Endothelial cell of umbilical vein (primary cell): ENCODE measurements around the gene MYMX. TPM values are rescaled to one million over a fixed set of nuclear protein-coding genes. Genes with fewer than 3 reads are reported as not detected.

ENCODE experiments used
- BruUV-seq: library from RNA; stranded (reverse); fragments of 400-500 nt; replicated peaks from 2 replicates; lab custom pipeline; 2021; lab: Mats Ljungman, UMichigan
- CTCF ChIA-PET: fragments of 300-600, 350-600 bp; sonication (Branson Sonifier 250); formaldehyde crosslinking; loops from one replicate; lab custom pipeline; 2021; ENCODE audit warnings: antibody characterized with exemption, inconsistent platforms; lab: Charles Lee
- POLR2A ChIA-PET: fragments of 300-600, 350-600 bp; sonication (Branson Sonifier 250); formaldehyde crosslinking; loops from one replicate; lab custom pipeline; 2021; ENCODE audit warnings: antibody characterized with exemption, inconsistent platforms; lab: Charles Lee
- DNase-seq: peaks from one replicate; pipeline ENCODE4 v3.0.0-alpha.2; 2011; ENCODE audit warnings: low read depth, low spot score
- FAIRE-seq: peaks from 2 replicates; lab custom pipeline; 2011; peaks lifted over from hg19 to GRCh38; lab: Jason Lieb, UNC
- H2AFZ ChIP-seq: 2 replicates; pipeline ENCODE4 v1.6.0; 2012; ENCODE audit warnings: low read depth, low read length, control low read depth, inconsistent platforms
- H3K27ac ChIP-seq: 2 replicates; pipeline ENCODE4 v1.5.1; 2011; ENCODE audit warnings: low read depth, mild to moderate bottlenecking, control low read depth, low read length, moderate library complexity; ENCODE audit not compliant: insufficient read depth
- H3K27me3 ChIP-seq, 2 experiments: 2 replicates each; pipeline versions ENCODE4 v1.6.0 to v1.6.1; 2011; ENCODE audit warnings: low read length in 2 of 2, mixed read lengths in 1 of 2; ENCODE audit not compliant: control insufficient read depth in 2 of 2, insufficient read depth in 2 of 2
- H3K36me3 ChIP-seq, 2 experiments: 2 replicates in 1 of 2; 3 replicates in 1 of 2; pipeline ENCODE4 v1.5.1; 2011; ENCODE audit warnings: low read length in 2 of 2, mild to moderate bottlenecking in 1 of 2, moderate library complexity in 1 of 2; ENCODE audit not compliant: control insufficient read depth in 2 of 2, insufficient read depth in 2 of 2; ENCODE audit errors: extremely low read depth in 1 of 2
- H3K4me1 ChIP-seq: 3 replicates; pipeline ENCODE4 v1.5.1; 2011; ENCODE audit warnings: mild to moderate bottlenecking, low read length; ENCODE audit not compliant: control insufficient read depth, insufficient read depth; ENCODE audit errors: extremely low read depth
- H3K4me2 ChIP-seq: 2 replicates; pipeline ENCODE4 v1.6.1; 2011; ENCODE audit warnings: low read length, control low read depth, mixed read lengths; ENCODE audit not compliant: insufficient read depth
- H3K4me3 ChIP-seq, 3 experiments: fragments of 200-600 bp in 1 of 3; sonication (generic), shearing (Covaris generic) in 1 of 3; replicated peaks in 1 of 3; 2 replicates each; pipeline ENCODE4 v1.5.1; 2011 to 2016; ENCODE audit warnings: control low read depth in 3 of 3, low read length in 3 of 3, mild to moderate bottlenecking in 2 of 3, inconsistent platforms in 1 of 3, low read depth in 1 of 3, moderate library complexity in 1 of 3; ENCODE audit not compliant: insufficient read depth in 1 of 3
- H3K79me2 ChIP-seq: 2 replicates; pipeline ENCODE4 v1.6.0; 2012; ENCODE audit warnings: low read length, inconsistent platforms; ENCODE audit not compliant: control insufficient read depth, insufficient read depth
- H3K9ac ChIP-seq: replicated peaks from 2 replicates; pipeline ENCODE3; 2011; ENCODE audit warnings: low read length, control low read depth; ENCODE audit not compliant: insufficient read depth; ENCODE audit errors: extremely low read depth
- H3K9me1 ChIP-seq: replicated peaks from 3 replicates; pipeline ENCODE4 v1.6.0; 2011; ENCODE audit warnings: mild to moderate bottlenecking, low read length; ENCODE audit not compliant: control insufficient read depth, insufficient read depth; ENCODE audit errors: extremely low read depth
- H3K9me3 ChIP-seq: replicated peaks from 2 replicates; pipeline ENCODE4 v1.5.1; 2012; ENCODE audit warnings: low read length, inconsistent platforms; ENCODE audit not compliant: control insufficient read depth, insufficient read depth
- H4K20me1 ChIP-seq: replicated peaks from 2 replicates; pipeline ENCODE3; 2011; ENCODE audit warnings: mild to moderate bottlenecking, low read length; ENCODE audit not compliant: control insufficient read depth, insufficient read depth; ENCODE audit errors: extremely low read depth
- CTCF ChIP-seq, 2 donors: IDR thresholded peaks; 1 replicate in 1 of 2; 2 replicates in 1 of 2; pipeline ENCODE4 v1.5.1; 2011; ENCODE audit warnings: low read length in 2 of 2, mild to moderate bottlenecking in 2 of 2, moderate library complexity in 2 of 2, control low read depth in 1 of 2, inconsistent platforms in 1 of 2, low read depth in 1 of 2; ENCODE audit not compliant: insufficient read depth in 1 of 2; ENCODE audit errors: extremely low read depth in 1 of 2
- EZH2 ChIP-seq: IDR thresholded peaks from 2 replicates; pipeline ENCODE4 v1.6.1; 2012; ENCODE audit warnings: borderline replicate concordance, low read depth, mild to moderate bottlenecking, moderate library complexity, low read length, inconsistent platforms; ENCODE audit not compliant: severe bottlenecking
- FOS ChIP-seq: IDR thresholded peaks from 2 replicates; pipeline ENCODE4 v1.6.1; 2011; ENCODE audit warnings: mild to moderate bottlenecking, low read length, moderate library complexity, borderline replicate concordance; ENCODE audit not compliant: insufficient read depth
- GATA2 ChIP-seq: IDR thresholded peaks from 2 replicates; pipeline ENCODE4 v1.7.0; 2011; ENCODE audit warnings: low read depth, mild to moderate bottlenecking, moderate library complexity, mixed read lengths, low read length; ENCODE audit not compliant: insufficient read length, insufficient read depth
- MAX ChIP-seq: IDR thresholded peaks from 2 replicates; pipeline ENCODE4 v1.6.1; 2011; ENCODE audit not compliant: insufficient read depth, insufficient read length
- MYC ChIP-seq: IDR thresholded peaks from one replicate; pipeline ENCODE4 v1.6.1; 2011; ENCODE audit warnings: mild to moderate bottlenecking, low read depth, low read length
- POLR2A ChIP-seq: IDR thresholded peaks from 2 replicates; pipeline ENCODE4 v1.6.1; 2012; ENCODE audit warnings: low read depth, mild to moderate bottlenecking, control low read depth, low read length
- POLR2AphosphoS5 ChIP-seq: IDR thresholded peaks from 2 replicates; pipeline ENCODE4 v1.6.1; 2012; ENCODE audit warnings: low read depth, mild to moderate bottlenecking, control low read depth, low read length, moderate library complexity; ENCODE audit not compliant: insufficient read depth
- dilution Hi-C: fragments of 300-500 bp; cut with MboI; formaldehyde crosslinking; loops from one replicate; pipeline ENCODE4 v1.15.0; 2019; ENCODE audit warnings: low sequenced_read_pairs; ENCODE audit not compliant: extremely low pct_ligation_motif_present
- intact Hi-C: fragments of 100-400 bp; cut with micrococcal nuclease; formaldehyde crosslinking; loops from one replicate; pipeline ENCODE4 v1.10.0; 2022
- polyA plus RNA-seq, 4 experiments: library from polyadenylated mRNA; depleted of rRNA in 3 of 4; stranded (reverse) in 3 of 4; unstranded in 1 of 4; fragments of >200 nt; gene quantifications; 2 replicates each; pipeline versions ENCODE4 v1.2.1 to v1.2.3, GENCODE V29; 2011 to 2012; ENCODE audit warnings: missing spikeins in 1 of 4
- total RNA-seq: library from RNA; stranded (reverse); gene quantifications from 2 replicates; pipeline ENCODE4 v1.2.3, GENCODE V29; 2021

MYMX gene
- total and polyA plus RNA-seq, 2 donors (not counting 3 experiments of a cell fraction or from before 2014, with no cell fraction given) = 0.18 TPM; not detected in 1

- H3K4me1 ChIP-seq = peaks cover 31% of the 10 kb centered on the region
- H4K20me1 ChIP-seq = no peaks in the 10 kb centered on the region
- H3K9me3 ChIP-seq = no peaks in the 10 kb centered on the region
- H3K4me2 ChIP-seq = peak overlapping the region; percentile 88
- intact Hi-C loops = loop anchor here (1.0 to 2.0 kb wide), 2 partner anchors 27 to 122 kb away; partner anchors contain the start of gene CDC5L
- H2AFZ ChIP-seq = peak overlapping the region; percentile 55
- dilution Hi-C loops = no loop called here
- H3K9me1 ChIP-seq = no peaks in the 10 kb centered on the region
- FAIRE-seq (no peak), DNase-seq (no peak)
- TF ChIP-seq CTCF (IDR thresholded peaks at IDR 0.05; ENCODE audit: extremely low read depth in 1 of 2, insufficient read depth in 1 of 2, low read depth in 1 of 2, low read length in 2 of 2) = no peak
- TF ChIP-seq FOS = no peak
- no peak for TF ChIP-seq MYC
- no peak for TF ChIP-seq POLR2AphosphoS5
- TF ChIP-seq POLR2A = no peak
- no peak for TF ChIP-seq MAX
- TF ChIP-seq EZH2 = no peak
- TF ChIP-seq GATA2 = no peak
- CTCF ChIA-PET = interaction anchor here (0.7 to 1.3 kb wide), 8 partner anchors 17 to 168 kb away, joined by 3 to 5 read pairs (median 4); partner anchors contain the start of genes AARS2 and HSP90AB1
- peaks cover 7 to 11% of the 10 kb centered on the region in 2 experiments for H3K27me3 ChIP-seq
- H3K27ac ChIP-seq = peak overlapping the region; percentile 76
- peak overlapping the region; percentile 37 to 78 (median 63) for H3K4me3 ChIP-seq
- POLR2A ChIA-PET = interaction anchor here (0.6 to 1.5 kb wide), 3 partner anchors 18 to 86 kb away, joined by 3 to 5 read pairs (median 3); partner anchors contain the start of gene HSP90AB1
- BruUV-seq = no TSS peak
- peak overlapping the region; percentile 68 for H3K9ac ChIP-seq
- peaks cover 3 to 13% of the 10 kb centered on the region in 2 experiments for H3K36me3 ChIP-seq
- H3K79me2 ChIP-seq = peaks cover 26% of the 10 kb centered on the region
These were observed 47.7 kb downstream of the MYMX start for GRCh38 chr6:44264154-44265006.
